ENCODE data around the gene STX10.

The STX10 gene

GRCh38 chr19:13094106-13094504 lies 56.1 kb downstream of the STX10 start:
- Mint-ChIP-seq H3K4me3 (no peak overlapping the region), H3K27me3 (peaks cover 13% of the 10 kb centered on the region), H3K27ac (peak overlapping the region; percentile 12), H3K4me1 (peaks cover 22% of the 10 kb centered on the region), H3K9me3 (no peaks in the 10 kb centered on the region), H3K36me3 (no peaks in the 10 kb centered on the region)
